HL-60 (cell line): ENCODE data around the gene SOX18.

ENCODE experiments used
- DNase-seq, 2 experiments: peaks; one replicate each; pipeline ENCODE4 v3.0.0-alpha.2; 2010 to 2020; ENCODE audit warnings: low read depth in 1 of 2, low spot score in 1 of 2
- H3K27ac ChIP-seq: fragments of 250-450 bp; sonication (Bioruptor Pico); replicated peaks from 2 replicates; pipeline ENCODE4 v1.5.1; 2020; ENCODE audit warnings: mild to moderate bottlenecking, moderate library complexity
- H3K27me3 ChIP-seq: fragments of 250-450 bp; sonication (Bioruptor Pico); 2 replicates; pipeline ENCODE4 v1.5.1; 2021; ENCODE audit warnings: mild to moderate bottlenecking, moderate library complexity; ENCODE audit not compliant: insufficient read depth, poor library complexity, severe bottlenecking
- H3K4me3 ChIP-seq: replicated peaks from 2 replicates; pipeline ENCODE4 v1.5.1; 2011; ENCODE audit warnings: mild to moderate bottlenecking, control low read depth, low read length; ENCODE audit not compliant: insufficient read depth
- CTCF ChIP-seq: IDR thresholded peaks from one replicate; pipeline ENCODE4 v1.5.1; 2011; ENCODE audit warnings: low read length, control low read depth, inconsistent platforms; ENCODE audit not compliant: insufficient read depth
- GABPA ChIP-seq: IDR thresholded peaks from 2 replicates; pipeline ENCODE4 v1.6.1; 2012; ENCODE audit warnings: low read depth
- POLR2AphosphoS5 ChIP-seq: IDR thresholded peaks from 2 replicates; pipeline ENCODE4 v1.6.1; 2012; ENCODE audit warnings: low read depth
- REST ChIP-seq: IDR thresholded peaks from 2 replicates; pipeline ENCODE4 v1.6.1; 2012; ENCODE audit warnings: low read depth; ENCODE audit not compliant: insufficient replicate concordance
- SPI1 ChIP-seq: IDR thresholded peaks from 2 replicates; pipeline ENCODE4 v1.6.1; 2012; ENCODE audit warnings: low read depth, mild to moderate bottlenecking, borderline replicate concordance

SOX18 gene

DNA sequence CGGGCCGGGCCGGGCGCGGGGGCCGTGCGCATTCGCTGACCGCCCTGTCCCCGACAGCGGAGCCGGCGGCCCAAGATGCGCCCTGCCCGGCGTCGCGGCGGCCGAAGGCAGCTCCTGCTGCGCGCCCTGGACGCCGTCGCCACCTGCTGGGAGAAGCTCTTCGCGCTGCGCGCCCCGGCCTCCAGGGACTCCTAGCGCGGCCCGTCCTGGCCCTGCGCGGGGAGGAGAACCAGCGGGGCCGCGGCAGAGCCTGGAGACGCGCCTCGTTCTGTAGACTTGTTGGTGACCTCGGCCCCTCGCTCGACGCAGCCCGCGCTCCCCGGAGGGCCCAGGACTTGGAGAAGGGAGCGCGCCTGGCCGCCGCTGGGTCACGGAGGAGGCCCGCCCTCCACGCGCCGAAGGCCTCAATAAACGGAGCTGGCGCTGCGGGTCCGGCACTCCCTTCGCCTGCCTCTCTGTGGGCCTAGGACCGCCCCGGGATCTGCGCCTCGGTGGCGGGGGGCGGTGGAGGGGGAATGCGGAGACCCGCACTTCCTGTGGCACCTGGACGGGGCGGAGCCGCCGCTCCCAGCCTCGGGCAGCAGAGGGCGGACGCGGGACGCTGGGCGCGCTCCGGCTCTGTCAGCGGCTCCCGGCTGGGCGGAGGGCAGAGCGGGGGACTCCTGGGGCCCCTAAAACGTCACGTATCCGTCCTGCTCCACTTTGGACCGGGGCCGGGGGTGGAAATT is 10.7 kb downstream of the SOX18 start:
- Histone ChIP-seq H3K27me3 (peaks cover 6% of the 10 kb centered on the region), H3K27ac (peak overlapping the region; percentile 61), H3K4me3 (peak overlapping the region; percentile 53)
- peak; percentile 57 to 76 for DNase-seq
- TF ChIP-seq CTCF (peak; percentile 38), GABPA (no peak)

GRCh38 chr20:64038224-64038564 is 11.2 kb downstream of the SOX18 start:
- DNase-seq: peak in 1 of 2 experiments; percentile 18
- H3K27ac ChIP-seq: no peak overlapping the region
- H3K4me3 ChIP-seq: no peak overlapping the region
- no peak for TF ChIP-seq POLR2AphosphoS5
- no peak for TF ChIP-seq SPI1
- TF ChIP-seq CTCF: no peak
- TF ChIP-seq GABPA: no peak
- no peak for TF ChIP-seq REST
- peaks cover 6% of the 10 kb centered on the region for H3K27me3 ChIP-seq

- TF ChIP-seq REST (no peak), SPI1 (no peak), GABPA (no peak)
- H3K27ac ChIP-seq: no peak overlapping the region
- no peak overlapping the region for H3K4me3 ChIP-seq
- peaks cover 6% of the 10 kb centered on the region for H3K27me3 ChIP-seq
- DNase-seq: no peak
Measured at GRCh38 chr20:64037498-64038213, 11.8 kb downstream of the SOX18 start.

- no peak for DNase-seq
- Histone ChIP-seq H3K27me3 (peaks cover 6% of the 10 kb centered on the region), H3K4me3 (no peak overlapping the region), H3K27ac (no peak overlapping the region)
- TF ChIP-seq CTCF (no peak), GABPA (no peak), REST (no peak), SPI1 (no peak), POLR2AphosphoS5 (no peak)
Measured at GRCh38 chr20:64037199-64037497, 12.3 kb downstream of the SOX18 start.
